HepG2 (cell line): ENCODE measurements around the gene FLAD1. TPM values are rescaled to one million over a fixed set of nuclear protein-coding genes. Genes with fewer than 3 reads are reported as not detected.

Source experiments
- ATAC-seq: fragments of 200-7000 bp; cut with Tn5 transposase; 3 replicates; pipeline ENCODE4 v1.9.1; 2020; ENCODE audit warnings: mild to moderate bottlenecking, moderate library complexity
- BruUV-seq: library from RNA; stranded (reverse); fragments of 400-500 nt; replicated peaks from 2 replicates; lab custom pipeline; 2021; lab: Mats Ljungman, UMichigan
- CTCF ChIA-PET: fragments of 300-600 bp; formaldehyde crosslinking; extraction: SDS; loops from one replicate; lab custom pipeline; 2021; ENCODE audit warnings: low total read pairs, inconsistent platforms, low intra/inter-chr PET ratio; lab: Yijun Ruan, JAX
- POLR2A ChIA-PET: fragments of 350-600 bp; sonication (Branson Sonifier 250); formaldehyde crosslinking; loops from one replicate; lab custom pipeline; 2020; ENCODE audit warnings: antibody characterized with exemption, inconsistent platforms; lab: Yijun Ruan, JAX
- DNase-seq: peaks from one replicate; pipeline ENCODE4 v3.0.0-alpha.2; 2015; ENCODE audit warnings: low spot score
- FAIRE-seq: peaks from 3 replicates; lab custom pipeline; 2011; peaks lifted over from hg19 to GRCh38; lab: Jason Lieb, UNC
- H2AFZ ChIP-seq: one replicate; pipeline ENCODE4 v1.6.1; 2011; ENCODE audit warnings: low read length, inconsistent platforms
- H3K27ac ChIP-seq: fragments of 300-600 bp; 3 replicates; pipeline ENCODE4 v1.8.0; 2011; ENCODE audit warnings: mixed run types, mild to moderate bottlenecking, mixed read lengths, low read length, inconsistent platforms; ENCODE audit not compliant: insufficient read depth; ENCODE audit errors: extremely low read length
- H3K27me3 ChIP-seq, 2 experiments: fragments of 200-600 bp in 1 of 2; 2 replicates in 1 of 2; 3 replicates in 1 of 2; pipeline versions ENCODE4 v1.6.0 to v1.8.0; 2011; ENCODE audit warnings: low read length in 2 of 2, mild to moderate bottlenecking in 2 of 2, moderate library complexity in 2 of 2, inconsistent platforms in 1 of 2; ENCODE audit not compliant: insufficient read depth in 2 of 2, control insufficient read depth in 1 of 2
- H3K36me3 ChIP-seq, 2 experiments: fragments of 200-600 bp in 1 of 2; replicated peaks in 1 of 2; 2 replicates in 1 of 2; 3 replicates in 1 of 2; pipeline versions ENCODE4 v1.5.1 to v1.8.0; 2011; ENCODE audit warnings: low read length in 2 of 2, inconsistent platforms in 1 of 2; ENCODE audit not compliant: insufficient read depth in 2 of 2, control insufficient read depth in 1 of 2
- H3K4me1 ChIP-seq: 2 replicates; pipeline ENCODE4 v1.5.1; 2012; ENCODE audit warnings: low read length, inconsistent platforms; ENCODE audit not compliant: insufficient read depth
- H3K4me2 ChIP-seq: 2 replicates; pipeline ENCODE4 v1.6.0; 2011; ENCODE audit warnings: low read depth, low read length, inconsistent platforms
- H3K4me3 ChIP-seq, 3 experiments: fragments of 200-600 bp in 1 of 3; sonication (generic), shearing (Covaris generic) in 1 of 3; replicated peaks in 1 of 3; 2 replicates each; pipeline ENCODE4 v1.5.1; 2011 to 2016; ENCODE audit warnings: low read length in 3 of 3, inconsistent platforms in 2 of 3, low read depth in 2 of 3, mild to moderate bottlenecking in 2 of 3, control low read depth in 1 of 3, mixed read lengths in 1 of 3; ENCODE audit not compliant: insufficient read depth in 1 of 3
- H3K79me2 ChIP-seq: one replicate; pipeline ENCODE4 v1.6.1; 2011; ENCODE audit warnings: low read length, inconsistent platforms; ENCODE audit not compliant: insufficient read depth
- H3K9ac ChIP-seq: 2 replicates; pipeline ENCODE4 v1.6.0; 2011; ENCODE audit warnings: mild to moderate bottlenecking, low read depth, low read length, inconsistent platforms; ENCODE audit not compliant: insufficient read depth
- H3K9me3 ChIP-seq: 2 replicates; pipeline ENCODE4 v1.5.1; 2012; ENCODE audit warnings: mild to moderate bottlenecking, low read length
- H4K20me1 ChIP-seq: 2 replicates; pipeline ENCODE4 v1.6.0; 2011; ENCODE audit warnings: inconsistent platforms, mild to moderate bottlenecking, low read length, moderate library complexity; ENCODE audit not compliant: insufficient read depth
- ATF1 ChIP-seq: IDR thresholded peaks from 2 replicates; pipeline ENCODE4 v1.6.1; 2016; ENCODE audit warnings: mild to moderate bottlenecking, control low read depth
- DR1 ChIP-seq: sonication (generic); formaldehyde crosslinking; IDR thresholded peaks from 2 replicates; pipeline ENCODE4 v1.8.0; 2021; ENCODE audit warnings: mild to moderate bottlenecking, missing genetic modification reagents, inconsistent platforms
- ISL2 ChIP-seq: sonication (generic); formaldehyde crosslinking; IDR thresholded peaks from 2 replicates; pipeline ENCODE4 v1.5.0; 2020; ENCODE audit warnings: missing genetic modification reagents
- KAT2B ChIP-seq: fragments of 150-350 bp; IDR thresholded peaks from 2 replicates; pipeline ENCODE4 v1.6.1; 2014; ENCODE audit warnings: low read depth, low read length, borderline replicate concordance
- MLXIP ChIP-seq: sonication (generic); formaldehyde crosslinking; IDR thresholded peaks from 2 replicates; pipeline ENCODE4 v1.9.0; 2021; ENCODE audit warnings: missing genetic modification reagents, borderline replicate concordance
- NRL ChIP-seq: sonication (generic); formaldehyde crosslinking; IDR thresholded peaks from 2 replicates; pipeline ENCODE4 v1.5.0; 2020; ENCODE audit warnings: missing genetic modification reagents, mild to moderate bottlenecking, moderate library complexity, borderline replicate concordance
- SMAD1 ChIP-seq: sonication (generic); formaldehyde crosslinking; IDR thresholded peaks from 2 replicates; pipeline ENCODE4 v1.4.0; 2020; ENCODE audit warnings: missing genetic modification reagents, low read depth, mild to moderate bottlenecking, borderline replicate concordance
- SMYD3 ChIP-seq: sonication (generic); formaldehyde crosslinking; IDR thresholded peaks from 2 replicates; pipeline ENCODE4 v1.8.1; 2023; ENCODE audit warnings: mild to moderate bottlenecking, missing genetic modification reagents
- SOX13 ChIP-seq, 3 experiments: fragments of 450-650 bp in 1 of 3; sonication (generic) in 1 of 3; formaldehyde crosslinking in 1 of 3; IDR thresholded peaks in 2 of 3; conservative IDR thresholded peaks in 1 of 3; 2 replicates each; pipeline versions ENCODE4 v1.5.0 to v1.6.1; 2016 to 2020; ENCODE audit warnings: antibody characterized with exemption in 1 of 3, mild to moderate bottlenecking in 1 of 3, missing compliant biosample characterization in 1 of 3, missing genetic modification reagents in 1 of 3, moderate library complexity in 1 of 3
- SP2 ChIP-seq: sonication (generic); formaldehyde crosslinking; IDR thresholded peaks from 2 replicates; pipeline ENCODE4 v1.5.1; 2020; ENCODE audit warnings: mild to moderate bottlenecking, missing genetic modification reagents
- SSRP1 ChIP-seq: IDR thresholded peaks from 2 replicates; pipeline ENCODE4 v1.6.1; 2016; ENCODE audit warnings: control low read depth
- TRIM24 ChIP-seq: sonication (generic); formaldehyde crosslinking; IDR thresholded peaks from 2 replicates; pipeline ENCODE4 v1.8.0; 2022; ENCODE audit warnings: mild to moderate bottlenecking, missing genetic modification reagents
- ZFP36 ChIP-seq: fragments of 150-350 bp; IDR thresholded peaks from 2 replicates; pipeline ENCODE4 v1.6.1; 2018; ENCODE audit warnings: borderline replicate concordance, low read length, low read depth; ENCODE audit not compliant: partially characterized antibody
- ZNF430 ChIP-seq: sonication (generic); formaldehyde crosslinking; IDR thresholded peaks from 2 replicates; pipeline ENCODE4 v1.9.0; 2021; ENCODE audit warnings: mild to moderate bottlenecking, missing genetic modification reagents
- WGBS: methylation state at CpG from one replicate; pipeline ENCODE4 v1.1.6; 2017; ENCODE audit warnings: low lambda C conversion rate; 5-methylcytosine and 5-hydroxymethylcytosine counted together
- in situ Hi-C: cut with HindIII; loops from 2 replicates; pipeline ENCODE4 v1.10.0; 2017; ENCODE audit warnings: low pct_unique_long_range_greater_than_20kb; ENCODE audit not compliant: extremely low pct_ligation_motif_present
- intact Hi-C: fragments of 100-400 bp; cut with micrococcal nuclease; formaldehyde crosslinking; loops from one replicate; pipeline ENCODE4 v1.10.0; 2022; ENCODE audit not compliant: unreplicated experiment
- polyA plus RNA-seq, 8 experiments: library from polyadenylated mRNA; depleted of rRNA in 3 of 8; stranded (reverse) in 7 of 8; unstranded in 1 of 8; fragments of >200 nt; fragmentation: Illumina TruSeq in 4 of 8; extraction: Trizol in 4 of 8; gene quantifications; 2 replicates each; pipeline versions ENCODE4 v1.2.1 to v1.2.3, GENCODE V29; 2011 to 2016; ENCODE audit warnings: low read depth in 4 of 8, missing spikeins in 1 of 8, mixed read lengths in 1 of 8; ENCODE audit not compliant: insufficient read depth in 1 of 8
- total RNA-seq, 5 experiments: library from RNA; depleted of rRNA; stranded (reverse); fragments of >200 nt; fragmentation: Illumina TruSeq; extraction: Trizol; gene quantifications; 2 replicates each; pipeline ENCODE4 v1.2.3, GENCODE V29; 2016; ENCODE audit warnings: low read depth in 1 of 5
- TF ChIP-seq, protein P1 (sequence below): IDR thresholded peaks from 2 replicates; pipeline ENCODE4 v1.6.1; 2016; ENCODE audit warnings: missing compliant biosample characterization, missing genetic modification reagents, borderline replicate concordance
- TF ChIP-seq, protein P2 (sequence below): sonication (generic); formaldehyde crosslinking; IDR thresholded peaks from 2 replicates; pipeline ENCODE4 v1.4.0; 2020; ENCODE audit warnings: missing genetic modification reagents, borderline replicate concordance
- TF ChIP-seq, protein P3 (sequence below): sonication (generic); formaldehyde crosslinking; IDR thresholded peaks from 2 replicates; pipeline ENCODE4 v1.5.1; 2020; ENCODE audit warnings: missing genetic modification reagents, mild to moderate bottlenecking, borderline replicate concordance

Gene FLAD1
- total and polyA plus RNA-seq, 2 of the 13 experiments (the other 11 are each of a cell fraction or from before 2014, with no cell fraction given), result 25.9 to 32.8 TPM

GRCh38 chr1:155035936-155036335 lies 52.8 kb downstream of the FLAD1 start:
- ChIA-PET POLR2A (no interaction called here), CTCF (no interaction called here)
- Histone ChIP-seq H3K4me1 (peaks cover 24% of the 10 kb centered on the region), H3K4me3 (no peak overlapping the region), H3K36me3 (no peaks in the 10 kb centered on the region), H3K4me2 (no peak overlapping the region), H3K27me3 (peaks cover 9 to 53% of the 10 kb centered on the region in 2 experiments), H3K27ac (no peak overlapping the region), H3K79me2 (no peaks in the 10 kb centered on the region), H3K9me3 (no peaks in the 10 kb centered on the region), H4K20me1 (no peaks in the 10 kb centered on the region), H3K9ac (no peak overlapping the region), H2AFZ (no peak overlapping the region)
- ATAC-seq, result no peak
- intact Hi-C loops (no loop called here), in situ Hi-C loops (no loop called here)
- WGBS, result 52% methylated on average over 2 of the region's 2 CpGs
- BruUV-seq, result no TSS peak
- TF ChIP-seq DR1 (no peak), MLXIP (CRISPR knock-in tag) (no peak), TRIM24 (CRISPR knock-in tag) (no peak), ATF1 (CRISPR knock-in tag) (no peak), ZNF430 (CRISPR knock-in tag) (no peak), SSRP1 (no peak), KAT2B (no peak), SP2 (CRISPR knock-in tag) (no peak), ISL2 (no peak), SOX13 (IDR thresholded peaks at IDR 0.05) (no peak), SOX13 (CRISPR knock-in tag; conservative IDR thresholded peaks at IDR 0.05 in 1 of 2, IDR thresholded peaks at IDR 0.05 in 1 of 2) (no peak), SMYD3 (CRISPR knock-in tag) (no peak), ZFP36 (no peak), NRL (CRISPR knock-in tag) (no peak), SMAD1 (CRISPR knock-in tag) (no peak)
- TF ChIP-seq, protein P1, sequence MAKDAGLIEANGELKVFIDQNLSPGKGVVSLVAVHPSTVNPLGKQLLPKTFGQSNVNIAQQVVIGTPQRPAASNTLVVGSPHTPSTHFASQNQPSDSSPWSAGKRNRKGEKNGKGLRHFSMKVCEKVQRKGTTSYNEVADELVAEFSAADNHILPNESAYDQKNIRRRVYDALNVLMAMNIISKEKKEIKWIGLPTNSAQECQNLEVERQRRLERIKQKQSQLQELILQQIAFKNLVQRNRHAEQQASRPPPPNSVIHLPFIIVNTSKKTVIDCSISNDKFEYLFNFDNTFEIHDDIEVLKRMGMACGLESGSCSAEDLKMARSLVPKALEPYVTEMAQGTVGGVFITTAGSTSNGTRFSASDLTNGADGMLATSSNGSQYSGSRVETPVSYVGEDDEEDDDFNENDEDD (CRISPR knock-in tag), result no peak
- TF ChIP-seq, protein P2, sequence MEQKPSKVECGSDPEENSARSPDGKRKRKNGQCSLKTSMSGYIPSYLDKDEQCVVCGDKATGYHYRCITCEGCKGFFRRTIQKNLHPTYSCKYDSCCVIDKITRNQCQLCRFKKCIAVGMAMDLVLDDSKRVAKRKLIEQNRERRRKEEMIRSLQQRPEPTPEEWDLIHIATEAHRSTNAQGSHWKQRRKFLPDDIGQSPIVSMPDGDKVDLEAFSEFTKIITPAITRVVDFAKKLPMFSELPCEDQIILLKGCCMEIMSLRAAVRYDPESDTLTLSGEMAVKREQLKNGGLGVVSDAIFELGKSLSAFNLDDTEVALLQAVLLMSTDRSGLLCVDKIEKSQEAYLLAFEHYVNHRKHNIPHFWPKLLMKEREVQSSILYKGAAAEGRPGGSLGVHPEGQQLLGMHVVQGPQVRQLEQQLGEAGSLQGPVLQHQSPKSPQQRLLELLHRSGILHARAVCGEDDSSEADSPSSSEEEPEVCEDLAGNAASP (CRISPR knock-in tag), result no peak
- TF ChIP-seq, protein P3, sequence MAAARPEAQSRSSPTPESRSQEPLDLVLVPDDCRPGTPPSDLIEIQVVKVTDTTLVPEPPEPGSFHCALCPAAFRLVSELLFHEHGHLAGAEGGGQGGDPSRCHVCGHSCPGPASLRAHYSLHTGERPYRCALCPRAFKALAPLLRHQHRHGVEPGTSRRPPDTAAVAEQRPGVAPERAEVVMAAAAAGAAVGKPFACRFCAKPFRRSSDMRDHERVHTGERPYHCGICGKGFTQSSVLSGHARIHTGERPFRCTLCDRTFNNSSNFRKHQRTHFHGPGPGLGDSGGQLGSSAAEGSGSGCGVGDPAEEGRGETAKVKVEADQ, result no peak
- FAIRE-seq, result no peak
- DNase-seq, result no peak
